Astrocyte of the spinal cord (primary cell): Measurements from ENCODE around the gene GPLD1.

ENCODE experiments used
- DNase-seq: peaks from one replicate; pipeline ENCODE4 v3.0.0; 2011; ENCODE audit warnings: low read depth, low spot score
- H3K4me3 ChIP-seq: 2 replicates; pipeline ENCODE4 v1.5.1; 2011; ENCODE audit warnings: low read depth, mild to moderate bottlenecking, low read length, moderate library complexity
- CTCF ChIP-seq: IDR thresholded peaks from 2 replicates; pipeline ENCODE4 v1.5.1; 2012; ENCODE audit warnings: low read depth, mild to moderate bottlenecking, low read length, inconsistent platforms
- in situ Hi-C: cut with HindIII; loops from 2 replicates; pipeline ENCODE4 v1.10.0; 2017; ENCODE audit warnings: low sequenced_read_pairs

Gene GPLD1

DNA sequence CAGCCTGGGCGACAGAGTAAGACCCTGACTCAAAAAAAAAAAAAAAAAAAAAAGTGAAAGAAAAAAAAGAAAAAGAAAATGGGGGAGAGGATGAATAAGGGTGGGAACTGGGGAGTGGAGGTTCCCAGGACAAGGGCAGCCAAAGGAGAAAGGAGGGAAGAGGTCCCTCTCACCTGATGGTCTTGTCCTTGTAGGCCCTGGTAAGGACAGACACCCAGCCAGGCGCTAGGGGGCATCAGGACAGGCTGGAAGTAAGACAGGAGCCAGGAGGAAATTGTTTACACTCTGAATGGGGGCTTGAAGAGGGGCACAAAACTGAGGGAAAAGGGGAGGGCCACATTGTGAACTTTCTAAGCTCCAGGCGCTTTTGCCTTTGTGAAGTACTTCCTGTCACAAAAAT lies 3.1 kb upstream of the GPLD1 start:
- peak; percentile 51 for TF ChIP-seq CTCF
- no peak for DNase-seq
- in situ Hi-C loops = no loop called here
- no peak overlapping the region for H3K4me3 ChIP-seq

GRCh38 chr6:24490948-24491347 lies 1.6 kb upstream of the GPLD1 start:
- in situ Hi-C loops = no loop called here
- no peak overlapping the region for H3K4me3 ChIP-seq
- TF ChIP-seq CTCF = no peak
- no peak for DNase-seq

- H3K4me3 ChIP-seq = no peak overlapping the region
- no peak for TF ChIP-seq CTCF
- DNase-seq = no peak
- in situ Hi-C loops = no loop called here
Measured at GRCh38 chr6:24489881-24490280, 503 bp upstream of the GPLD1 start.

DNA sequence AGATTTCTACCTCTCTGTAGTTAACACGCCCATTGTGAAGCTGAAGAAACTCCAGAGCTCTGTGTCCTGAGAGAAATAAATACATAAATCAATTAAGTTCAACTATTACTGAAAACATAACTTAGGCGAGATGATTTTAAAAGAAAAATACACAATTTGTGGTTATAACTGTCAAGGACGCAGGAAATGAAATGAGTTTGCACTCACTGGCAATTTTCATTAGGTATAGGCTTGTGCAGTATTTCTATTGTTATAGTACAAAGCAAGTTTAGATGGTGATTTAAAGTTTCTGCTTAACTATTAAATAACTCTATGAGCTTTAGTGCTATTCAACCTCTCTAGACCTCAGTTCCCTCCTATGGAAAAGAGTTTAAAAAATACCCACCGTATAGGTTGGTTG lies 3.3 kb downstream of the GPLD1 start:
- in situ Hi-C loops = no loop called here
- TF ChIP-seq CTCF = no peak
- H3K4me3 ChIP-seq = no peak overlapping the region
- DNase-seq = no peak

- peak; percentile 10 for DNase-seq
- in situ Hi-C loops = no loop called here
- H3K4me3 ChIP-seq = no peak overlapping the region
- TF ChIP-seq CTCF = no peak
Measured at GRCh38 chr6:24484657-24485323, 4.6 kb downstream of the GPLD1 start.

DNA sequence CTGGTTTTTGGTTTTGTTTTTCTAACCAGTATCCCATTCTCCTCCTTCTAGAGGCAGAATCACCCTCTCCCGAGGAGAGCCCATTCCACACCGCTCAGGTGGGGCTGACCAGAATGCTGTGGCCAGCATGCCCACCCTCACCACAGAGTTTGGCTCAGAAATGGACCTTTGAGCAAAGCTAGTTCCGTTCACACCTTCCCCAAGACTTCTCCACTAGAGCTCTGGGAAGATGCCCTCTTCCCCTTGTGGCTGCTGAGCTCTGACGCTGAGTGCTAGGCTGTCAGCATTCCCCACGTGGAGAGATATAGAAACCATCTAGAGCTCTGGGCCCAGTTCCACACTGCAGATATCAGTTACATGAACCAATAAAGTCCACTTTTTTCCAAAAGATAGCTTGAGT lies 7.9 kb downstream of the GPLD1 start:
- in situ Hi-C loops = no loop called here
- DNase-seq = no peak
- TF ChIP-seq CTCF = no peak
- no peak overlapping the region for H3K4me3 ChIP-seq
